ENCODE data around the gene DDX41.

DDX41 gene

GRCh38 chr5:177467436-177467835, 49.3 kb downstream of the DDX41 start:
- DNase-seq, result no peak

- DNase-seq, result no peak
Observed at GRCh38 chr5:177466861-177467260, 49.9 kb downstream of the DDX41 start.

GRCh38 chr5:177465044-177465443, 51.7 kb downstream of the DDX41 start:
- no peak for DNase-seq

- DNase-seq, result no peak
Observed at GRCh38 chr5:177462021-177462670, 54.6 kb downstream of the DDX41 start.
